ENCODE results near the gene KRTAP29-1. TPM values are rescaled to one million over a fixed set of nuclear protein-coding genes. Genes with fewer than 3 reads are reported as not detected.
"Not testable (repeated sequence)": the region's sequence is repeated elsewhere in the genome, so short reads cannot be mapped to it uniquely, and the experiment has no call there.

KRTAP29-1 gene
- total and polyA plus RNA-seq, 10 donors, result not detected

- 94 to 100% (median 95%) methylated on average over 1 of the region's 1 CpG for WGBS, 5 donors
- no peaks in the 10 kb centered on the region for H3K36me3 ChIP-seq
- intact Hi-C loops (cut with DNase I; ENCODE audit: low total_unique reads), result no loop called here
These were observed 46.4 kb downstream of the KRTAP29-1 start for GRCh38 chr17:41256291-41256685.

GRCh38 chr17:41255381-41256290, 47.0 kb downstream of the KRTAP29-1 start, which contains the start of gene KRTAP9-9:
Gene KRTAP9-9, plus strand, starts transcription at chr17:41255384.
- intact Hi-C loops (cut with DNase I; ENCODE audit: low total_unique reads); DNase-seq; H3K27ac ChIP-seq; H3K4me1 ChIP-seq; H3K36me3 ChIP-seq; H3K4me3 ChIP-seq; H3K9me3 ChIP-seq: not testable (repeated sequence)
- 74 to 88% (median 79%) methylated on average over 4 to 5 of the region's 5 CpGs for WGBS, 5 donors
- H3K27me3 ChIP-seq (replicated peaks in 1 of 7), result peaks cover 0 to 20% (median 5%) of the 10 kb centered on the region in 7 donors

More at GRCh38 chr17:41256291-41256685, 46.4 kb downstream of the KRTAP29-1 start:
- TF ChIP-seq, protein P1, sequence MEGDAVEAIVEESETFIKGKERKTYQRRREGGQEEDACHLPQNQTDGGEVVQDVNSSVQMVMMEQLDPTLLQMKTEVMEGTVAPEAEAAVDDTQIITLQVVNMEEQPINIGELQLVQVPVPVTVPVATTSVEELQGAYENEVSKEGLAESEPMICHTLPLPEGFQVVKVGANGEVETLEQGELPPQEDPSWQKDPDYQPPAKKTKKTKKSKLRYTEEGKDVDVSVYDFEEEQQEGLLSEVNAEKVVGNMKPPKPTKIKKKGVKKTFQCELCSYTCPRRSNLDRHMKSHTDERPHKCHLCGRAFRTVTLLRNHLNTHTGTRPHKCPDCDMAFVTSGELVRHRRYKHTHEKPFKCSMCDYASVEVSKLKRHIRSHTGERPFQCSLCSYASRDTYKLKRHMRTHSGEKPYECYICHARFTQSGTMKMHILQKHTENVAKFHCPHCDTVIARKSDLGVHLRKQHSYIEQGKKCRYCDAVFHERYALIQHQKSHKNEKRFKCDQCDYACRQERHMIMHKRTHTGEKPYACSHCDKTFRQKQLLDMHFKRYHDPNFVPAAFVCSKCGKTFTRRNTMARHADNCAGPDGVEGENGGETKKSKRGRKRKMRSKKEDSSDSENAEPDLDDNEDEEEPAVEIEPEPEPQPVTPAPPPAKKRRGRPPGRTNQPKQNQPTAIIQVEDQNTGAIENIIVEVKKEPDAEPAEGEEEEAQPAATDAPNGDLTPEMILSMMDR (IDR thresholded peaks at IDR 0.05 in 8 of 11, conservative IDR thresholded peaks at IDR 0.05 in 3 of 11), result no peak
- no peak for TF ChIP-seq POLR2AphosphoS5 (IDR thresholded peaks at IDR 0.05)
- no peak for TF ChIP-seq POLR2A (IDR thresholded peaks at IDR 0.05)
- no peak for DNase-seq
- Histone ChIP-seq H3K4me1 (no peaks in the 10 kb centered on the region), H3K9me3 (no peaks in the 10 kb centered on the region), H3K27me3 (replicated peaks in 1 of 7) (peaks cover 0 to 20% (median 5%) of the 10 kb centered on the region in 7 donors), H3K27ac (no peak overlapping the region), H3K4me3 (no peak overlapping the region)

GRCh38 chr17:41254861-41255260, 47.8 kb downstream of the KRTAP29-1 start:
- peaks cover 0 to 20% (median 5%) of the 10 kb centered on the region in 7 donors for H3K27me3 ChIP-seq (replicated peaks in 1 of 7)
- DNase-seq, result no peak
- WGBS, 5 donors, result 0 to 59% (median 48%) methylated on average over 1 of the region's 1 CpG
- no peaks in the 10 kb centered on the region for H3K9me3 ChIP-seq
- no peak overlapping the region for H3K4me3 ChIP-seq
- H3K36me3 ChIP-seq, result no peaks in the 10 kb centered on the region
- no peaks in the 10 kb centered on the region for H3K4me1 ChIP-seq
- H3K27ac ChIP-seq, result no peak overlapping the region
- intact Hi-C loops (cut with DNase I; ENCODE audit: low total_unique reads), result no loop called here
- TF ChIP-seq, protein P1 (IDR thresholded peaks at IDR 0.05 in 8 of 11, conservative IDR thresholded peaks at IDR 0.05 in 3 of 11), result no peak
- no peak for TF ChIP-seq POLR2A (IDR thresholded peaks at IDR 0.05)
- TF ChIP-seq POLR2AphosphoS5 (IDR thresholded peaks at IDR 0.05), result no peak

Small RNAs within 50 kb of the gene (small RNA-seq; reads per million reads assigned to genes)
- 0 reads per million in 4 donors for gene KRTAP9-10P

Other genes starting within 250 kb of the KRTAP29-1 start
Only the 30 nearest of the 37 such genes appear.
- gene KRTAP4-16, start 200.6 kb downstream of the KRTAP29-1 start, total RNA-seq, result not detected
- gene KRTAP4-16, start 200.6 kb downstream of the KRTAP29-1 start, polyA plus RNA-seq, result not detected
- gene KRTAP4-9, start 197.5 kb downstream of the KRTAP29-1 start, total RNA-seq, result not detected
- gene KRTAP4-9, start 197.5 kb downstream of the KRTAP29-1 start, polyA plus RNA-seq, result not detected
- not detected for gene KRTAP4-11, start 184.5 kb downstream of the KRTAP29-1 start, total RNA-seq
- not detected for gene KRTAP4-11, start 184.5 kb downstream of the KRTAP29-1 start, polyA plus RNA-seq
- not detected for gene KRTAP4-12, start 178.7 kb downstream of the KRTAP29-1 start, total RNA-seq
- not detected for gene KRTAP4-12, start 178.7 kb downstream of the KRTAP29-1 start, polyA plus RNA-seq
- gene KRTAP4-6, start 162.3 kb downstream of the KRTAP29-1 start, total RNA-seq, result not detected
- gene KRTAP4-6, start 162.3 kb downstream of the KRTAP29-1 start, polyA plus RNA-seq, result not detected
- gene KRTAP4-5, start 153.0 kb downstream of the KRTAP29-1 start, total RNA-seq, result not detected
- not detected for gene KRTAP4-5, start 153.0 kb downstream of the KRTAP29-1 start, polyA plus RNA-seq
- not detected for gene KRTAP4-4, start 142.1 kb downstream of the KRTAP29-1 start, total RNA-seq
- gene KRTAP4-4, start 142.1 kb downstream of the KRTAP29-1 start, polyA plus RNA-seq, result not detected
- gene KRTAP4-3, start 134.6 kb downstream of the KRTAP29-1 start, total RNA-seq, result not detected
- gene KRTAP4-3, start 134.6 kb downstream of the KRTAP29-1 start, polyA plus RNA-seq, result not detected
- not detected for gene KRTAP4-2, start 124.6 kb downstream of the KRTAP29-1 start, total RNA-seq
- gene KRTAP4-2, start 124.6 kb downstream of the KRTAP29-1 start, polyA plus RNA-seq, result not detected
- gene KRTAP4-1, start 117.9 kb downstream of the KRTAP29-1 start, total RNA-seq, result not detected
- gene KRTAP4-1, start 117.9 kb downstream of the KRTAP29-1 start, polyA plus RNA-seq, result not detected
- not detected for gene KRTAP9-1, start 113.0 kb downstream of the KRTAP29-1 start, total RNA-seq
- not detected for gene KRTAP9-1, start 113.0 kb downstream of the KRTAP29-1 start, polyA plus RNA-seq
- not detected for gene KRTAP9-2, start 76.2 kb downstream of the KRTAP29-1 start, total RNA-seq
- not detected for gene KRTAP9-2, start 76.2 kb downstream of the KRTAP29-1 start, polyA plus RNA-seq
- gene KRTAP9-3, start 70.4 kb downstream of the KRTAP29-1 start, total RNA-seq, result not detected
- not detected for gene KRTAP9-3, start 70.4 kb downstream of the KRTAP29-1 start, polyA plus RNA-seq
- not detected for gene KRTAP9-8, start 64.9 kb downstream of the KRTAP29-1 start, total RNA-seq
- gene KRTAP9-8, start 64.9 kb downstream of the KRTAP29-1 start, polyA plus RNA-seq, result not detected
- not detected for gene KRTAP9-4, start 53.2 kb downstream of the KRTAP29-1 start, total RNA-seq
- gene KRTAP9-4, start 53.2 kb downstream of the KRTAP29-1 start, polyA plus RNA-seq, result not detected
- gene KRTAP9-9, start 47.5 kb downstream of the KRTAP29-1 start, total RNA-seq, result not detected
- gene KRTAP9-9, start 47.5 kb downstream of the KRTAP29-1 start, polyA plus RNA-seq, result not detected
- not detected for gene KRTAP9-6, start 37.5 kb downstream of the KRTAP29-1 start, total RNA-seq
- gene KRTAP9-6, start 37.5 kb downstream of the KRTAP29-1 start, polyA plus RNA-seq, result not detected
- gene KRTAP9-7, start 27.2 kb downstream of the KRTAP29-1 start, total RNA-seq, result not detected
- gene KRTAP9-7, start 27.2 kb downstream of the KRTAP29-1 start, polyA plus RNA-seq, result not detected
- not detected for gene KRTAP16-1, start 6.5 kb upstream of the KRTAP29-1 start, total RNA-seq
- not detected for gene KRTAP16-1, start 6.5 kb upstream of the KRTAP29-1 start, polyA plus RNA-seq
- not detected for gene KRTAP17-1, start 12.9 kb upstream of the KRTAP29-1 start, total RNA-seq
- gene KRTAP17-1, start 12.9 kb upstream of the KRTAP29-1 start, polyA plus RNA-seq, result not detected
- not detected for gene KRT33A, start 48.0 kb upstream of the KRTAP29-1 start, total RNA-seq
- not detected for gene KRT33A, start 48.0 kb upstream of the KRTAP29-1 start, polyA plus RNA-seq
- not detected for gene KRT33B, start 67.0 kb upstream of the KRTAP29-1 start, total RNA-seq
- gene KRT33B, start 67.0 kb upstream of the KRTAP29-1 start, polyA plus RNA-seq, result not detected
- not detected for gene KRT34, start 79.5 kb upstream of the KRTAP29-1 start, total RNA-seq
- not detected for gene KRT34, start 79.5 kb upstream of the KRTAP29-1 start, polyA plus RNA-seq
- not detected for gene KRT31, start 94.8 kb upstream of the KRTAP29-1 start, total RNA-seq
- gene KRT31, start 94.8 kb upstream of the KRTAP29-1 start, polyA plus RNA-seq, result not detected
- gene KRT37, start 121.7 kb upstream of the KRTAP29-1 start, total RNA-seq, result not detected
- gene KRT37, start 121.7 kb upstream of the KRTAP29-1 start, polyA plus RNA-seq, result not detected
- gene KRT38, start 138.1 kb upstream of the KRTAP29-1 start, total RNA-seq, result under 1 TPM in 2 of 7 donors, not detected in 5; 0.26 to 0.39 TPM
- not detected for gene KRT38, start 138.1 kb upstream of the KRTAP29-1 start, polyA plus RNA-seq
- not detected for gene KRT32, start 164.5 kb upstream of the KRTAP29-1 start, total RNA-seq
- gene KRT32, start 164.5 kb upstream of the KRTAP29-1 start, polyA plus RNA-seq, result not detected
- gene KRT35, start 178.3 kb upstream of the KRTAP29-1 start, total RNA-seq, result under 1 TPM in 1 of 7 donors, not detected in 6; 0.19 TPM
- under 1 TPM in 1 of 3 donors, not detected in 2; 0.19 TPM for gene KRT35, start 178.3 kb upstream of the KRTAP29-1 start, polyA plus RNA-seq
- 1 to 10 TPM in 2 of 7 donors, under 1 TPM in 4, not detected in 1; 0.27 to 2.7 (median 0.44) TPM for gene KRT36, start 187.1 kb upstream of the KRTAP29-1 start, total RNA-seq
- under 1 TPM; 0.20 to 0.51 (median 0.22) TPM for gene KRT36, start 187.1 kb upstream of the KRTAP29-1 start, polyA plus RNA-seq
- gene KRT13, start 202.8 kb upstream of the KRTAP29-1 start, total RNA-seq, result not detected
- 10 to 100 TPM in 1 of 3 donors, 1 to 10 TPM in 2; 1.6 to 26.4 (median 3.8) TPM for gene KRT13, start 202.8 kb upstream of the KRTAP29-1 start, polyA plus RNA-seq

All from spleen (tissue), 11 donors.